RPMI8226 (cell line): Measurements from ENCODE around the gene APH1B.
"Not testable (repeated sequence)": the region's sequence is repeated elsewhere in the genome, so short reads cannot be mapped to it uniquely, and the experiment has no call there.

Source experiments
- DNase-seq: peaks from one replicate; pipeline ENCODE4 v3.0.0-alpha.2; 2015

APH1B gene

GRCh38 chr15:63301088-63301487, 23.7 kb downstream of the APH1B start:
- no peak for DNase-seq

DNA sequence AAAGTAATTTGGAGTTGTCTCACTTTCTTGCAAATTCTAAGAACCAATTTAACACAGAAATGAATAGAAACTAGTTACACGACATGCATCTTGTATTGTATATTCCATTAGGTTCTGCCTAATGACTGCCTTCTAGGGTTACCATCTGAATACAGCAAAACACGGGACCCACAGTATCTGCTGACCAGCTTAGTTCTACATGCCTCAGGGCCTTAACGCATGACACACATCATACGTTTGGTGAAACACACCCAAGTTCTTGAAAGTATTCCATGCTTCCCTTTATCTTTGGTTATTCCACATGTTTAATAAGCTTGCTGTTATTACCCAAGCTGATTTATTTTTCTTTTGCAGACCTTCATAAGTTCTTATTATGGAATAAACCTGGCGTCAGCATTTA, 27.9 kb downstream of the APH1B start:
- no peak for DNase-seq

DNA sequence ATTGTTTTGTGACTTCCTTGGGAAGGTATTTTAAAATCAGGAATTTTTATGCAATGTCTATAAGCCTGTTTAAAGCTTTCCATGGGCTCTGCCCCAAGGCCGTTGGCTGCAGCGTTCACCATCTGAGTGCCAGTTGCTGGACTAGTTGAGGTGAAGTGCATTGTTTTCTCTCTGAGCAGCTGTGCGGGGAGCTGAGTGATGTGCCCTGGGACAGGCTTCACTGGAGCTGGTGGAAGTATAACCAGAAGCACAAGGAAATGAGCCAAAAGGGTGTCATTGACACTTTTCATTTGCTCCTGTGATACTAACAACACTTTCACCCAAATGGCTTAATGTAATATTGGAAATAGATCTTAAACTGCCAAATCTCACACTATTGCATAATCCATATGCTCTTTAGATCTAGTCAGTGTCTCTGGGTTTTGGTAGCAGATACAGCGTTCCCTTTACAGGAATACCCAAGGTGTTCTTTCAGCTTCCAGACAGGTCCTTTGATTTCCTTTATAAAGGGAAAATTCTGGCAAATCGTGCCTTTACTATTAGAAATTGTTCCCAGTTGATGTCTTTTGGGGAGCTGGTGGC, 29.2 kb downstream of the APH1B start:
- no peak for DNase-seq

GRCh38 chr15:63308491-63308890, 31.1 kb downstream of the APH1B start:
- no peak for DNase-seq

GRCh38 chr15:63308947-63309346, 31.5 kb downstream of the APH1B start:
- no peak for DNase-seq

DNA sequence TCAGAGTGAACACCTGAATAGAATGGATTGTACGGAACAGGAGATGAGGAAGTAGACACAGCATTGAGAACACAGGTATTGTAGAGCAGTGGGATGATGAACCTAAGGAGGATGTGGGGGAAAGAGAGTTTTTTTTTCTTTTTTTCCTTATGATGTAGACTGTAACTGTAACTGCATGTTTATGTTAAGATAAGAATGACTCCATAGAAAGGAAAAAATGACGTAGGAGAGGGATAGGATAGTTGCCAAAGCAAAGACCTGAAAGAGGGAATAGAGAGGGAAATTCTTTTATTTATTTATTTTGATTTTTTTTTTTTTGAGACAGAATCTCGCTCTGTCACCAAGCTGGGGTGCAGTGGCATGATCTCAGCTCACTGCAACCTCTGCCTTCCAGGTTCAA, 33.2 kb downstream of the APH1B start:
- DNase-seq: no peak

DNA sequence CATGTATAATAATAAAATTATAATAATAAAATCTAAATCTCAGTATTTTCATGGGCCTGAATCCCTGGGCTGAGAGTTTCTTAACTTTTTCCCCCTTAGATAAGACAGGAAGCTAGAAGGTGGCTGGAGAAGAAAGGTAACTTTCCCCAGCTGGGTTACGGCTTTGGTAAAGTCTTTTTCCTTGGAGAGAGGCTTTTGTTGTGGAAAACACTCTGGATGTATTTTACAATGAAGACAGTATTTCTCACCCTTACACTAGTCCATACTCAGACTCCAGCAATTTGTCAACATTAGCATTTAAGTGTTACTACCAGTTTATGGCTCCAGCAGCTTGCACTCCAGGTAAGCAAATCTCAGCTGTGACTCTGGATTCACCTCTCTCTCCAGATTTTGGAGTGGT, 34.9 kb downstream of the APH1B start:
- no peak for DNase-seq

GRCh38 chr15:63313825-63314224, 36.4 kb downstream of the APH1B start:
- no peak for DNase-seq

- DNase-seq: no peak
These were observed 37.0 kb downstream of the APH1B start for GRCh38 chr15:63314409-63314808.

DNA sequence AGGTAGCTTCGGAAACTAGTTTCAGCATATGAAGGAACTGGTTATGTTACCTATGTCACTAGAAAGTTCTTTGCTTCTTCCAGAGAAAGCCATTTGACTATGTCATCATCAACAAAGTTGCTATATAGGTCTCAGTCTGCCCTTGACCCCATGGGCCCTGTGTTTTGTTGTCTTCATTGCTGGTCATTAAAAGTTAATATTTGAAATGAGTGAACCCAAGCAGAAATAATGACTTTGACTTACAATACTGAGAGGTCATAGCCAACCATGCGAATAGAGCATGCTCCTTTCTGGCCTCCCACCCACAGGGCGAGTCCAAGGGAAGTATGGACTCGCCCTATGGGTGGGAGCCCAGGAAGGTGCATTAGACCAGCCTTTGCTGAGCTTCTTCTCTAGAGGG, 40.9 kb downstream of the APH1B start:
- DNase-seq: no peak

- no peak for DNase-seq
These were observed 41.7 kb downstream of the APH1B start for GRCh38 chr15:63319065-63319464.

GRCh38 chr15:63320446-63320845, 43.0 kb downstream of the APH1B start:
- not testable (repeated sequence) for DNase-seq

DNA sequence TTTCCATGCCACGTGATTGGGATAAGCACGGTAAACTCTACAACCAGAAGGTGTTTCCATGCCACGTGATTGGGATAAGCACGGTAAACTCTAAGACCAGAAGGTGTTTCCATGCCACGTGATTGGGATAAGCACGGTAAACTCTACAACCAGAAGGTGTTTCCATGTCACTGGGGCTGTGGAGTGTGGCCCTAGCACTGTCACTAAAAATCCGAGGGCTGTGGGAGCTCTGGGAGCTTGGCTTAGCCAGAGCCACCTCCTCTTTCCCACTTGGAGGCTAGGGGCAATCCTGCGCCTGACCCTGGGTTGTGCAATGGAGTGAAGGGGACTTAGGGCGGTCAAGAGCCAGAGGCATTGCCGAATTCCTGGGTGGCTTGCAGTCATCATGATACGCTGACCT, 43.6 kb downstream of the APH1B start:
- DNase-seq: not testable (repeated sequence)

GRCh38 chr15:63321462-63321861, 44.1 kb downstream of the APH1B start:
- DNase-seq: no peak

DNA sequence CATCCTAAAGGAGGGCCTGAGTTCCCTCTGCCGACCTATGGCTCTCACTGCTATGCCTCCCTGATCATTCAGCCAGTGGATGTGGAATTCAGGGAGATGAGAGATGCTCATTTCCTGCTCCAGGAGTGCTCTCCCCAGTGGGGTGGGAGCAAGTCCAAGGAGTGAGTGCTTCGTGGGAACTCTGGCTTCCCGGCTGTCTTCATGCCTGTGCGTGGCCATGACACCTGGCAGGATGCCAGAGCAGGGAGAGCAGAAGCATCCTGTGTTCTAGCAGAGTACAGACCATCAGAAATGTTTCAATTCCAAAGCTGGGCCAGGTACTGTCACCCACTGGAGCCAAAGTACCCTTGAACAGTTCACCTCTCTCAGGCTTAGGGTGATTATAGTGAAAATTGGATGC, 45.1 kb downstream of the APH1B start:
- peak; percentile 43 for DNase-seq

DNA sequence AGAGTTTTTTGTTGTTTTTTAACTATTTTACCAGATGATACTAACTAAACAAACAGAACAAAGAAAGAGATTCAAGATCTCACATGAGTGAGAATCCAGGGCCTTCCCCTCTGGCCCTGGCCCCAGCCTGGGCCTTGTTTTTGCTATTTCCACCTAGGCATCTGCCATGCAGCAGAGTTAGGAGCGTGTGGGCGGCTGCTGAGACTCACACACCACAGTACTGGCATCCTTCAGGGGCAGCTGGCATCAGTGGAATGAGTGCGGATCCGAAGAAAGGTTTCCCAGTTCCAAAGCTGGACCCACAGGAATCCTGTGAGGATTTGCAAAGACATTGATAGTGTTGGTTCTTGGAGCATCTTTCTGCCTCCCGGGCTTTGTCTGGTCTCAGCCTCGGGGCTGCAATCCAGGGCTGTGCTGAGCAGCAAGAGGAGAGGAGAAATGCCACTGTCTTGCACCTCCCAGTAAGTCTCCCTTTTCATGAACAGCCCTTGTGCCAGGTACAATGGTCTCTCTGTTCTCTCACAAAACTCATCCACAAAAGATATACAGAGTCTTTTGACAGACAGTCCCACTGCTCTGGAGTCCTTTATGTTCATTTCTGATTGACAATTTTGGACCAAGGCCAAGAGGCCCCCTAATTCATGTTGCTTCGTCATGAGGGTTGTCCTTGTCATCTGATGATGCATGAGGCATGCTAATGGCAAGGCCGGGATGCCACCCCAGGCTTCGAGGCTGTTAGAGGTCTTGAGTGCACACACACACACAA, 46.6 kb downstream of the APH1B start:
- DNase-seq: no peak

- DNase-seq: no peak
These were observed 47.4 kb downstream of the APH1B start for GRCh38 chr15:63324770-63325169.

DNA sequence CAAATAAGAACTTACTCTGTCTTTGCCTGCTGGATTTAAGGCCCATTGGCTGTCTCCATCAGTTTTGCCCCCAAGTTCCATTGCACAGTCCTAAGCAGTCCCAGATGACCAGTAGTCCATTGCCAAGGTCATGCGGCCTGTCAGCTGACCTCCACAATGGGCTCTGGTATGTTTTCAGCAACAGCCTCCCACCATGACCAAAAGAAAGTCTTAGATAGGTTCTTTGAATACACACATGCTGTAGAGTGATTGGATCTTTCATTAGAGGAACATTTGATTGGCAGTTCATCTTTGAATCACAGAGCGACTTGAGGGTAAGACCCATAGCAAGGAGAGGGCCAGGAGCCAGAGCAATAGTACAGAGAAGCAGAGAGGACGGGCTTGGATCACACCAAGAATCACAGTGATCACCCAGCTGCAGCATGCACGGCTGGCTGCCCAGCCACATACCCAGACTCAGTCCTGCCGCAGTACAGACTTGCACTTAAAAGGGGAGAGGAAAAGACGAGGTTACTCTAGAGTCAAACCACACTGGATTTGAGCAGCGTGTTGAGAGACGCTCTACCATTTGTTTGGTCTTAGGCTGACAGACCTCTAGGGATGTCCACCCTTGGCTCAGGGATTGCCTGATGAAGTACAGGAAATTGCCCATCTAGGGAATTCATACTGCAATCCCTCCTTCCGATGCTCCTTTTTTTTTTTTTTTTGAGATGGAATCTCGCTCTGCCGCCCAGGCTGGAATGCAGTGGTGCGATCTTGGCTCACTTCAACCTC, 50.4 kb downstream of the APH1B start:
- DNase-seq: no peak

DNA sequence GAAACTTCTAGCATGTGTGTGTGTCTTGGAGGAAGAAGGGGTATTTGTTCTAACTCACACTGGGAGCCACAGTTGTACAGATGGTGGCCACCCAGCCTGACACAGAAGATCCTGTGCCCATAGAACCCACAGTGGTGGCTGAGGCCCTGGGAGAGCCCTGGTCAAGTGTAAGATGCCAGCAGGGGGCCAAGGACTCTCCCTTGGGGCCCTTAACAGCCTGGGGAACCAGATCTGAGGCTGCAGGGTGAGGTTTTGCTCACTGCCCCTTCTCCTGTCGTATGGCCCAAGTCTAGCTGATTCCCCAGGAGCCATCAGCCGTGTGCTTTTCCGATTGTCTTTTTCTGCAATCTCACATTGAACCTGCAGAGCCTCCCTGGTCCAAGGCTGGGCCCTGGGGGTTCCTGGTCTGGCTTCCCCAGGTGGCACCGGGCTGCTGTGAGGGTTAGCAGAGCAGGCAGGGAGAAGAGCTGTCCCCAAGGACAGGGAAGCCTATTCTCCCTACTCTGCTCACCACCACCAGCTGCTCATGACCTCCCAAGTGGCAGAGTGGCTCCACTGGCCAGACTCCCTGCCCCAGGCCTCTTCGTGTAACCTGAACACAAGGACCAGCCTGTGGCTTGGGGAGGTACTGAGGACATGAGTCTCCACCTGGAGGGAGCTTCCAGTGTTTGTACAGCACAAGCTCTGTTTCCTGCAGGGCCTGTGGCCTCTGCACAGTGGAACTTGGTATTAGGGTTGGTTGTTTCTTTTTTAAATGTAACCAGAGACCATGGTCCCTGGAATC, 52.4 kb downstream of the APH1B start:
- no peak for DNase-seq

- DNase-seq: no peak
These were observed 53.5 kb downstream of the APH1B start for GRCh38 chr15:63330926-63331325.

GRCh38 chr15:63331456-63331855, 54.1 kb downstream of the APH1B start:
- DNase-seq: no peak

GRCh38 chr15:63332367-63333124, 55.1 kb downstream of the APH1B start:
- no peak for DNase-seq

- no peak for DNase-seq
These were observed 57.4 kb downstream of the APH1B start for GRCh38 chr15:63334821-63335220.
